H1 (cell line): Measurements from ENCODE around the gene TMEM129. TPM values are rescaled to one million over a fixed set of nuclear protein-coding genes. Genes with fewer than 3 reads are reported as not detected.

Experiments used
- CTCF ChIA-PET: fragments of 300-600 bp; sonication (Branson Sonifier 250); formaldehyde crosslinking; loops from one replicate; lab custom pipeline; 2021; ENCODE audit not compliant: partially characterized antibody; lab: Charles Lee
- POLR2A ChIA-PET: fragments of 300-600 bp; sonication (Branson Sonifier 250); formaldehyde crosslinking; loops from one replicate; lab custom pipeline; 2021; ENCODE audit warnings: inconsistent platforms; ENCODE audit not compliant: partially characterized antibody; lab: Charles Lee
- DNase-seq, 2 experiments: peaks; one replicate each; pipeline versions ENCODE4 v3.0.0 to v3.0.0-alpha.2; 2010 to 2022; ENCODE audit warnings: low spot score in 2 of 2, low read depth in 1 of 2, mixed read lengths in 1 of 2
- FAIRE-seq: peaks from 2 replicates; lab custom pipeline; 2011; peaks lifted over from hg19 to GRCh38; lab: Jason Lieb, UNC
- H2AFZ ChIP-seq: 2 replicates; pipeline ENCODE4 v1.8.1; 2012; ENCODE audit warnings: low read length, inconsistent platforms
- H2AK5ac ChIP-seq: 2 replicates; pipeline ENCODE4 v1.6.1; 2013; ENCODE audit warnings: low read depth, low read length
- H2BK120ac ChIP-seq: replicated peaks from 2 replicates; pipeline ENCODE3; 2013; ENCODE audit warnings: low read depth, low read length, inconsistent platforms
- H2BK12ac ChIP-seq: 2 replicates; pipeline ENCODE4 v1.6.1; 2013; ENCODE audit warnings: low read depth, low read length
- H2BK15ac ChIP-seq: 2 replicates; pipeline ENCODE4 v1.6.1; 2013; ENCODE audit warnings: low read length
- H2BK20ac ChIP-seq: 2 replicates; pipeline ENCODE4 v1.6.1; 2013; ENCODE audit warnings: low read length
- H2BK5ac ChIP-seq: 2 replicates; pipeline ENCODE4 v1.6.1; 2013; ENCODE audit warnings: low read depth, low read length
- H3K14ac ChIP-seq: 2 replicates; pipeline ENCODE4 v1.6.1; 2013; ENCODE audit warnings: inconsistent platforms; ENCODE audit not compliant: insufficient read length
- H3K18ac ChIP-seq: 2 replicates; pipeline ENCODE4 v1.6.1; 2013; ENCODE audit warnings: low read length; ENCODE audit errors: extremely low read depth
- H3K23ac ChIP-seq: 2 replicates; pipeline ENCODE4 v1.6.1; 2013; ENCODE audit warnings: inconsistent platforms; ENCODE audit not compliant: insufficient read length
- H3K23me2 ChIP-seq: 2 replicates; pipeline ENCODE4 v1.6.1; 2013; ENCODE audit warnings: low read depth, low read length
- H3K27ac ChIP-seq: 2 replicates; pipeline ENCODE4 v1.6.1; 2011; ENCODE audit warnings: low read depth, low read length, inconsistent platforms
- H3K27me3 ChIP-seq, 4 experiments: replicated peaks in 1 of 4; 1 replicate in 1 of 4; 2 replicates in 3 of 4; pipeline versions ENCODE4 v1.6.1 to v1.8.1; 2011 to 2013; ENCODE audit warnings: low read length in 3 of 4, mild to moderate bottlenecking in 3 of 4, inconsistent platforms in 2 of 4, mixed read lengths in 2 of 4, moderate library complexity in 1 of 4; ENCODE audit not compliant: control insufficient read depth in 3 of 4, insufficient read depth in 3 of 4; ENCODE audit errors: extremely low read depth in 1 of 4
- H3K36me3 ChIP-seq, 4 experiments: 2 replicates each; pipeline versions ENCODE4 v1.6.1 to v1.8.1; 2011 to 2013; ENCODE audit warnings: mild to moderate bottlenecking in 4 of 4, low read length in 3 of 4, moderate library complexity in 2 of 4, control low read depth in 1 of 4, inconsistent platforms in 1 of 4; ENCODE audit not compliant: insufficient read depth in 4 of 4, control insufficient read depth in 2 of 4
- H3K4ac ChIP-seq: replicated peaks from 2 replicates; pipeline ENCODE3; 2013; ENCODE audit warnings: low read length, low read depth, mixed read lengths, inconsistent platforms; ENCODE audit not compliant: insufficient read length
- H3K4me1 ChIP-seq, 4 experiments: replicated peaks in 1 of 4; 1 replicate in 1 of 4; 2 replicates in 3 of 4; pipeline versions ENCODE4 v1.6.1 to v1.8.1; 2011 to 2013; ENCODE audit warnings: low read length in 3 of 4, inconsistent platforms in 2 of 4, mixed read lengths in 1 of 4; ENCODE audit not compliant: insufficient read depth in 4 of 4, control insufficient read depth in 3 of 4
- H3K4me2 ChIP-seq, 2 experiments: 2 replicates each; pipeline versions ENCODE4 v1.6.1 to v1.8.1; 2011 to 2013; ENCODE audit warnings: low read depth in 2 of 2, low read length in 2 of 2, control low read depth in 1 of 2, inconsistent platforms in 1 of 2, mild to moderate bottlenecking in 1 of 2; ENCODE audit not compliant: insufficient read depth in 1 of 2
- H3K4me3 ChIP-seq, 4 experiments: fragments of 200-600, 300-600 bp in 1 of 4; sonication (generic), shearing (Covaris generic), sonication (Bioruptor Twin) in 1 of 4; 2 replicates each; pipeline versions ENCODE4 v1.5.1 to v1.8.1; 2011 to 2016; ENCODE audit warnings: low read length in 4 of 4, low read depth in 3 of 4, control low read depth in 2 of 4, inconsistent platforms in 2 of 4, mild to moderate bottlenecking in 2 of 4, mixed read lengths in 1 of 4, moderate library complexity in 1 of 4; ENCODE audit not compliant: insufficient read depth in 2 of 4; ENCODE audit errors: extremely low read depth in 1 of 4
- H3K56ac ChIP-seq: replicated peaks from 2 replicates; pipeline ENCODE3; 2013; ENCODE audit warnings: low read depth, mild to moderate bottlenecking, mixed read lengths, low read length, inconsistent platforms; ENCODE audit not compliant: insufficient read length
- H3K79me1 ChIP-seq: 2 replicates; pipeline ENCODE4 v1.6.1; 2013; ENCODE audit warnings: low read depth, low read length, control low read depth
- H3K79me2 ChIP-seq, 2 experiments: 2 replicates each; pipeline versions ENCODE4 v1.6.1 to v1.8.1; 2012 to 2013; ENCODE audit warnings: low read length in 2 of 2, mild to moderate bottlenecking in 2 of 2, inconsistent platforms in 1 of 2; ENCODE audit not compliant: insufficient read depth in 2 of 2, control insufficient read depth in 1 of 2
- H3K9ac ChIP-seq, 4 experiments: replicated peaks in 1 of 4; 1 replicate in 1 of 4; 2 replicates in 3 of 4; pipeline versions ENCODE4 v1.6.1 to v1.8.1; 2011 to 2013; ENCODE audit warnings: low read depth in 3 of 4, low read length in 3 of 4, control low read depth in 2 of 4, mild to moderate bottlenecking in 2 of 4, moderate library complexity in 2 of 4, inconsistent platforms in 1 of 4; ENCODE audit errors: extremely low read depth in 1 of 4
- H3K9me3 ChIP-seq, 2 experiments: 2 replicates each; pipeline versions ENCODE4 v1.6.1 to v1.8.1; 2012 to 2013; ENCODE audit warnings: mild to moderate bottlenecking in 2 of 2, moderate library complexity in 2 of 2, control low read depth in 1 of 2, inconsistent platforms in 1 of 2, low read depth in 1 of 2, low read length in 1 of 2, mixed read lengths in 1 of 2; ENCODE audit not compliant: insufficient read depth in 2 of 2
- H4K20me1 ChIP-seq, 2 experiments: replicated peaks in 1 of 2; 2 replicates each; pipeline versions ENCODE3 to v1.8.1; 2011 to 2013; ENCODE audit warnings: inconsistent platforms in 2 of 2, low read length in 2 of 2, mild to moderate bottlenecking in 1 of 2; ENCODE audit not compliant: insufficient read depth in 2 of 2, control insufficient read depth in 1 of 2
- H4K5ac ChIP-seq: 2 replicates; pipeline ENCODE4 v1.6.1; 2013; ENCODE audit warnings: low read length, low read depth, mixed read lengths, inconsistent platforms; ENCODE audit not compliant: insufficient read length
- H4K8ac ChIP-seq: 2 replicates; pipeline ENCODE4 v1.8.0; 2013; ENCODE audit warnings: mild to moderate bottlenecking, moderate library complexity, low read length, inconsistent platforms; ENCODE audit not compliant: insufficient read depth; ENCODE audit errors: extremely low read depth
- H4K91ac ChIP-seq: replicated peaks from 2 replicates; pipeline ENCODE3; 2013; ENCODE audit warnings: low read length, mixed read lengths, inconsistent platforms; ENCODE audit not compliant: insufficient read length
- EGR1 ChIP-seq: IDR thresholded peaks from 2 replicates; pipeline ENCODE4 v1.6.1; 2011; ENCODE audit warnings: low read depth, low read length, borderline replicate concordance
- GTF2F1 ChIP-seq: IDR thresholded peaks from 2 replicates; pipeline ENCODE4 v1.6.1; 2012; ENCODE audit warnings: low read depth, low read length, improper control_type of control experiment, borderline replicate concordance
- WGBS, 2 experiments: shearing (Covaris generic) in 1 of 2; methylation state at CpG; one replicate each; pipeline versions ENCODE4 v1.1.6 to v1.1.7; 2013 to 2015; ENCODE audit warnings: low lambda C conversion rate in 2 of 2, mixed read lengths in 2 of 2, inconsistent platforms in 1 of 2, low coverage in 1 of 2, missing lambda C conversion rate in 1 of 2; ENCODE audit not compliant: insufficient replicate concordance in 2 of 2, insufficient coverage in 1 of 2, insufficient read length in 1 of 2; ENCODE audit errors: extremely low coverage in 1 of 2, missing lambda C conversion rate in 1 of 2; 5-methylcytosine and 5-hydroxymethylcytosine counted together
- polyA plus RNA-seq, 7 experiments: library from polyadenylated mRNA; depleted of rRNA in 3 of 7; stranded (reverse) in 5 of 7; unstranded in 2 of 7; fragments of >200 nt in 5 of 7; fragments of 200-250 nt in 2 of 7; gene quantifications; 1 replicate in 5 of 7; 2 replicates in 1 of 7; 4 replicates in 1 of 7; pipeline versions ENCODE4 v1.2.1 to v1.2.3, GENCODE V29; 2011 to 2013; ENCODE audit warnings: missing spikeins in 2 of 7, mixed read lengths in 2 of 7
- total RNA-seq: library from RNA; stranded (reverse); fragmentation: NEBNext Ultra II Directional; extraction: Animal tissue kit (Norgen Biotek cat#: 25700); gene quantifications from 2 replicates; pipeline ENCODE4 v1.2.1, GENCODE V29; 2021

The TMEM129 gene
- total and polyA plus RNA-seq, 2 of the 8 experiments (the other 6 are each of a cell fraction or from before 2014, with no cell fraction given) = 31.5 to 58.7 TPM

DNA sequence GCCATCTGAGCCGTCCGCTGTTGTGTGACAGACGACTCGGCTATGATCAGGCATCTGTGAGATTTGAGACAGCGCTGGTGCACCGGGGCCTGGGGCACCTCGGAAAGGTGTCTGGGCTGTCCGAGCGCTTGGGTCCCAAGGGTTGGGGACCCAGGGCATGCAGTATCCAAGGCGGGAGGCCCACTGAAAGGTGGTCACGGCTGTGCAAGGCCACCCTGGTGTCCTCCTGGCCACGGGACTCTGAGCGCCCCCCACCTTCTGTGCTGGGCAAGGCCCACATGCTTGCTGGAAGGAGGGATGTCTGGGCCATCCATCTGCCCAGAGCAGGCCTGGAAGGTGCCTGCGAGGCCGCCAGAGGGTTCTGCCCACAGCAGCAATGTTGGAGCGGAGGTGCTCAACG is 20.1 kb upstream of the TMEM129 start:
- Histone ChIP-seq H3K36me3 (peaks cover 35 to 77% (median 67%) of the 10 kb centered on the region in 4 experiments), H2BK120ac (no peak overlapping the region), H3K79me1 (peaks cover 2% of the 10 kb centered on the region; the same call in 1 of the 2 replicates), H2BK15ac (no peak overlapping the region), H3K14ac (no peak overlapping the region), H3K79me2 (no peaks in the 10 kb centered on the region), H3K4ac (no peak overlapping the region)
- CTCF ChIA-PET = interaction anchor here (1.1 to 52.9 kb wide), 6 partner anchors 10 to 158 kb away, joined by 3 to 2507 read pairs (median 14); partner anchors contain the start of gene FGFR3
- 79% methylated on average over 17 of the region's 17 CpGs; no CpG with 5 or more reads in 1 of the 2 experiments for WGBS, 2 experiments
- TF ChIP-seq GTF2F1 (no peak), EGR1 (no peak)
- TF ChIP-seq, all 59 proteins: peak for 0
- H3K9me3 ChIP-seq = no peaks in the 10 kb centered on the region
- H3K27ac ChIP-seq = no peak overlapping the region
- H3K18ac ChIP-seq = no peak overlapping the region
- H2BK12ac ChIP-seq = no peak overlapping the region
- no peak overlapping the region for H3K4me3 ChIP-seq
- H2BK5ac ChIP-seq = no peak overlapping the region
- no peak overlapping the region for H3K23ac ChIP-seq
- POLR2A ChIA-PET = interaction anchor here (1.2 to 1.7 kb wide), 5 partner anchors 8 to 68 kb away, joined by 3 to 7 read pairs (median 4); partner anchors contain the start of genes TACC3 and TMEM129
- H3K4me1 ChIP-seq = peaks cover 0 to under 1% (median 0%) of the 10 kb centered on the region in 4 experiments; a peak in 2 of 7 replicates
- no peak for FAIRE-seq
- no peaks in the 10 kb centered on the region for H3K23me2 ChIP-seq
- H4K8ac ChIP-seq = no peak overlapping the region; the same call in 1 of the 2 replicates
- H2BK20ac ChIP-seq = no peak overlapping the region
- H4K5ac ChIP-seq = no peak overlapping the region
- no peaks in the 10 kb centered on the region for H3K27me3 ChIP-seq
- H4K91ac ChIP-seq = no peak overlapping the region
- no peak for DNase-seq
- H3K9ac ChIP-seq = no peak overlapping the region
- H3K4me2 ChIP-seq = no peak overlapping the region
- no peak overlapping the region for H3K56ac ChIP-seq
- no peak overlapping the region for H2AK5ac ChIP-seq
- H2AFZ ChIP-seq = no peak overlapping the region
- H4K20me1 ChIP-seq = peaks cover 9 to 12% of the 10 kb centered on the region in 2 experiments
